Hematopoietic multipotent progenitor cell treated with erythropoietin and hydrocortisone succinate and interleukin-3 and kit ligand, for 6 days (in vitro differentiated cells): Measurements from ENCODE around the gene AFMID.
A peak's percentile ranks its signal among the peaks of the same experiment; 100 is the strongest.

Source experiments
- DNase-seq: peaks from one replicate; pipeline ENCODE4 v3.0.0-alpha.2; 2015

AFMID gene

GRCh38 chr17:78180508-78180907, 6.7 kb upstream of the AFMID start:
- no peak for DNase-seq

GRCh38 chr17:78182504-78182903, 4.7 kb upstream of the AFMID start:
- no peak for DNase-seq

GRCh38 chr17:78183916-78184315, 3.2 kb upstream of the AFMID start:
- DNase-seq, result no peak

GRCh38 chr17:78184351-78184750, 2.8 kb upstream of the AFMID start:
- no peak for DNase-seq

- no peak for DNase-seq
These were observed 2.3 kb upstream of the AFMID start for GRCh38 chr17:78184868-78185267.

- DNase-seq, result peak; percentile 81
These were observed 1.0 kb upstream of the AFMID start for GRCh38 chr17:78185981-78186691.

- no peak for DNase-seq
These were observed 9.6 kb downstream of the AFMID start for GRCh38 chr17:78196716-78197115.

- DNase-seq, result no peak
These were observed 10.1 kb downstream of the AFMID start for GRCh38 chr17:78197147-78197832.

- no peak for DNase-seq
These were observed 13.3 kb downstream of the AFMID start for GRCh38 chr17:78200451-78200850.

- no peak for DNase-seq
These were observed 15.5 kb downstream of the AFMID start for GRCh38 chr17:78202666-78203065.

- no peak for DNase-seq
These were observed 17.4 kb downstream of the AFMID start for GRCh38 chr17:78204387-78205123.

- DNase-seq, result no peak
These were observed 18.1 kb downstream of the AFMID start for GRCh38 chr17:78205124-78205775.

GRCh38 chr17:78206298-78206697, 19.1 kb downstream of the AFMID start:
- no peak for DNase-seq

GRCh38 chr17:78208486-78208885, 21.3 kb downstream of the AFMID start:
- no peak for DNase-seq

GRCh38 chr17:78210111-78210510, 22.9 kb downstream of the AFMID start:
- DNase-seq, result no peak

- DNase-seq, result no peak
These were observed 23.9 kb downstream of the AFMID start for GRCh38 chr17:78211032-78211431.

GRCh38 chr17:78214016-78214705, 27.0 kb downstream of the AFMID start, which contains the start of gene BIRC5:
Gene BIRC5, plus strand, starts transcription at chr17:78214253. Its CDS starts 64 bp downstream, at chr17:78214317.
- peak; percentile 97 for DNase-seq

GRCh38 chr17:78214706-78215061, 27.5 kb downstream of the AFMID start:
- peak; percentile 32 for DNase-seq

GRCh38 chr17:78219396-78220150, 32.4 kb downstream of the AFMID start:
- no peak for DNase-seq

- DNase-seq, result no peak
These were observed 35.9 kb downstream of the AFMID start for GRCh38 chr17:78223061-78223460.

- no peak for DNase-seq
These were observed 36.6 kb downstream of the AFMID start for GRCh38 chr17:78223765-78224164.
